Measurements from ENCODE around the gene COL4A3.

Gene COL4A3

DNA sequence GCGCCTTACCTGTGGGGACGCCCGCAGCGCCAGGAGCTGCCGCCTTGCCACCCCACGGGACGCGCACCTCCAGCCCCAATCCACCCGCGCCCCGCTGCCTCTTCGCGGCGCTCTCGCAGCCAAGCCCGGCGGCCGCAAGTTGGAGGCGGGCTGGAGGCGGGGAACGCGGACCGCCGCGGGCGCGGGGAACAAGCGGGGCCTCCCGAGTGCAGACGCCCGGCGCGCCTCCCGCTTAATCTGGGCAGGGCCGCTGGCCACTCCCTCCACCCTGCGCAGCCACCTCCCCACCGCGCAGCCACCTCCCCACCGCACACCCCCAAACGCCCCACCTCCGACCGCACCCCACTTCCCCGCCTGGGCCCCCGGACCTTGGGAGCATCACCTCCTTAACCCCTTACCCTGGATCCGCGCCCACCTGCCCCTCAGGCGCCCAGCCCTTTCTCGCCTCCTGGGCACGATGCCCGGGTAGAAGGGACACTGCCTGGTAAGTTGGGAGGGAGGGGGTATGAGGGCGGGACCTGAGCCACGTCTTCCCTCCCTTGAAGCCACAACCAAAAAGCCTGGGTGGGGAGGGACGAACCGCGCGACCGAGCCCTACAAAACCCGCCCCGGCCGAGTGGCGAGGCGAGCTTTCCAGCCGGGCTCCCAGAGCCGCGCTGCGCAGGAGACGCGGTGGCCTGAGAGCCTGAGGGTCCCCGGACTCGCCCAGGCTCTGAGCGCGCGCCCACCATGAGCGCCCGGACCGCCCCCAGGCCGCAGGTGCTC is at the start of gene COL4A3, which contains the start of gene COL4A4:
COL4A3 (plus strand) TSS at position 627 of the 765 bp plus-strand sequence; CDS start at position 730, 103 bp downstream.
COL4A4 (minus strand) TSS at position 208 of the 765 bp plus-strand sequence. CDS start 16,722 bp downstream, outside the sequence.
- no peak for DNase-seq

DNA sequence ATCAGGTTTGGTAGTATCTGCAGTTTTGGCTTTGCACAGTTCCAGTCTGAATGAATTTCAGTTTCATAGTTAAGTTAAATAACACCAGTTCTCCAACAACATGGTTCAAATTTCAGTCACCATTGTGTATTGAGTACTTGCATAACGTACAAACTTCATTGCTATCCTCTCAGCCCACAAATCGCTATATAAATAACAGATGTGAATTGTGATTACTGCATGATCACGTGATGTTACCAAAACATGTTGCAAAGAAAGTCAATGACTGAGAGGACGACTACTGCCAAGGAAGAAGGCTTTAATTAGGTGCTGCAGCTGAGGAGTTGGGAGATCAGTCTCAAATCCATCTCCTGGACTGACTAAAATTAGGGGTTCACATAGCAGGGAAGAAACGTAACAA is 48.7 kb upstream of the COL4A3 start:
- DNase-seq: no peak

DNA sequence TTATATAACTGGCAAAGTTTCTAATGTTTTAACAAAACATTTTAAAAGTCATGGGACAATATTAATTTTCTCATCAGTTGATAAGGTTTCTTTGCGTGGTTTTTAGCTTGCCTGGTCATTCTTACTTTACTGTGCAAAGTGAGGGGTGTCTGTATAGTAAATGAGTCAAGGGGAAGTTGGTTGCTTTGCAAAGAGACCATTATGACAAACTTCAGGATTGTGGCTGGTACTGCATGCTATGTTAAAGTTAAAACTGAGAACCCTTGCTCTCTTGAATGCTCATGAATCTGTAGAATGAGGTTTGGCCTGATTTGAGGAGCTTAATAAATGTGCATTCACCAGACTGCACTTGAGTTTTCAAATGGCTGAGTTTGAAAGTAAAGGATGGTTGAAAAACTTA is 47.4 kb upstream of the COL4A3 start:
- DNase-seq: no peak

DNA sequence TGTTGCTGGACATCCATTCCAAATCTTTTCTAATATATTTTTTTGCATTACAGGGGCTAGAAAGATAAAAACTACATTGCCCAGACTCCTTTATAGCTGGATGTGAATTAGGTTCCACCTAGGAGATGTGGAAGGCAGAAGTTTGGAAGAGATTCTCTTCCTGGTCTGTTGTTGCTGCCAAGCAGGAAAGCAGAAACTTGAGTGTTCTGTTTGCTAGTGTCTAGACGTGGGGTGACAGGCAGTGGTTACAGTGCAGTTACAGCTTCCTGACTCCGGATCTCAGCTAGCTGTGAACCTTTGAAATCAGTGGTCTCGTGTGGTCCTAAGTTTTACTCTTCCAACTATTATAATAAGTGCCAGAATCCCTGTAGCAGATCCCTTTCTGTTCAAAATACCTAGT is 46.6 kb upstream of the COL4A3 start:
- no peak for DNase-seq

GRCh38 chr2:227118353-227118752 is 46.1 kb upstream of the COL4A3 start:
- no peak for DNase-seq

- no peak for DNase-seq
Observed at GRCh38 chr2:227123697-227124096, 40.7 kb upstream of the COL4A3 start.

GRCh38 chr2:227124811-227125210 is 39.6 kb upstream of the COL4A3 start:
- no peak for DNase-seq

DNA sequence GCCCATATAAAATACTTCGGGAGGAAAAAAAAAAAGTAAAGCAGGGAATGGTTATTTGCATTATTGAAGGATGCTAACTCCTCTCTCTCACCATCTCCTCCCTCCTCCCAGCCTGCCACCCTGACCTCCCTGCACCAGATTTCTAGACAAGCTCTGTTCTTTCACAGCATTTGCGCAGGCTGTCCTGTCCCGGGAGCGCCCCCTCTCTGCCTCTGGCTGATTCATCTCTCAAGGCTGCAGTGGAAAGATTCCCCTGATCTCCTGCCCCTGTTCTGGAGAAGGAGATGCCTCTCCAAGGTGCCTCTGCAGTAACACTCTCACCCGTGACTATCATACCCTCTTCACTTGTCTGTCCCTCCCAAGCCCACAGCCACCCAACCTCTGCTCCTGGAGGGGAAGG is 38.9 kb upstream of the COL4A3 start:
- DNase-seq: no peak

GRCh38 chr2:227127201-227127600 is 37.2 kb upstream of the COL4A3 start:
- no peak for DNase-seq

GRCh38 chr2:227130636-227131035 is 33.8 kb upstream of the COL4A3 start:
- DNase-seq: no peak

GRCh38 chr2:227132986-227133385 is 31.4 kb upstream of the COL4A3 start:
- DNase-seq: no peak

DNA sequence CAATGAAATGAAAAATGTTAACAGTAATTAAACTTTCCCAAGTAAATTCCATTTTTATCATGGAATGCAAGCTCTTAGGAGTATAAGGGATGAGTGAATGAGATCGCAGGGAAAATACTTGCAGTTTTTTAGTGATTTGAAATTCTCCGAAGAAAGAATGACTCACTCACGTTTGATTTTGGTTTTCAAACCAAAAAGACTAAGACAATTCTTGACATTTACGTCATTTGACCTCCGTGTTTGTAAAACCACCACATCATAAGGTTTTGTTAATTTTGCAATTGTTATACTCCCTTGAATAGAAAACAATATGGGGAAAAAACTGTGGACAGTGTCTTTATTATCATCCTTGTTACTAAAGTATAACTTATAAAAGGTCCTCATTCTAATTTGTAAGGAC is 29.8 kb upstream of the COL4A3 start:
- DNase-seq: no peak

DNA sequence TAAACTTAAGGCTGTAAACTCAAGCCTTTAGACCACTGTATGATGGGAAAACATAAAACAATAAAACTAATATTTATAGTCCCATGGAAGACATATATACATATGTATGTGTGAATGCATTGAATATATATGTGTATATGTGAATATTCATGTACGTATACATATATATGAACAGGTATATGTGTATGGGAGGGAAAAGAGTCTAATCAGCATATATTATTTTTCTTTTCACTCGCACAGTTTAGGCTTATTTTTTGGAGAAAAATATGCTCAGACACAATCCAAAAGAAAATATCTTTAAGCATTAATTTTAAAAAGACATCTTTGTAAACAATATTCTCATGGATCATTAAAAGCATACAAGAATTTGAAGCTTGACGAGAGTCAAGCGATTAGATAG is 23.1 kb upstream of the COL4A3 start:
- no peak for DNase-seq

GRCh38 chr2:227143895-227144294 is 20.5 kb upstream of the COL4A3 start:
- no peak for DNase-seq

- DNase-seq: no peak
Observed at GRCh38 chr2:227146456-227146855, 18.0 kb upstream of the COL4A3 start.

DNA sequence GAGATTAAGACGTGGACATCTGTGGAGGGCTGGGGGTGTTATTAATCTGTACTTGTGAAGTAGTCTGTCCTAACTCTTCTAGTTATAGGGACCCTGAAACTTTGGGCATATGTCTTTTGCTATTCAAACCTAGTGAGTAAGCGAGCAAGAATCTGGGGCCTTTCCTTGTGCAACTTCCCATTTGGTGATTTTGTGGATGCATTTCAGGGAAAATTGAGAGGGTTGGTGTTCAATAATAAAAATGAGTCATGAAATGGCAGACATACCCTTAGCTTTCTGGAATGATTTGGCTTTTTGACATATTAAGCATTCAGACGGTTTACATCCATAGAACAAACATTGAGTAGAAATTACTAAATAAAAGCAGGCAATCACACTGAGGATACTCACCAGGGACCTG is 17.4 kb upstream of the COL4A3 start:
- DNase-seq: no peak

DNA sequence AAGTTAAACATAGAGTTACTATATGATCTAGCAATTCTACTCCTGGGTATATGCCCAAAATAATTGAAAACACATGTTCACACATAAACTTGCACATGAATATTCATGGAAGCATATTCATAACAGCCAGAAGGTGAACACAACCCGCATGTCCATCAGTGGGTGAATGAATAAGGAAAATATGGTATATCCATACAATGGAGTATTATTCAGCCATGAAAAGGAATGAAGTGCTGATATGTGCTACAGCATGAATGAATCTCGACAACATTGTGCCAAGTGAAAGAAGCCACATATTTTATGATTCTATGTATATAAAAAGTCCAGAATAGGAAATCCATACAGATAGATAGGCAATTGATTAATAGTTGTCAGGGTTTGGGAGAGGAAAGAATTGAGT is 16.3 kb upstream of the COL4A3 start:
- no peak for DNase-seq

GRCh38 chr2:227150222-227150936 is 14.0 kb upstream of the COL4A3 start:
- no peak for DNase-seq

DNA sequence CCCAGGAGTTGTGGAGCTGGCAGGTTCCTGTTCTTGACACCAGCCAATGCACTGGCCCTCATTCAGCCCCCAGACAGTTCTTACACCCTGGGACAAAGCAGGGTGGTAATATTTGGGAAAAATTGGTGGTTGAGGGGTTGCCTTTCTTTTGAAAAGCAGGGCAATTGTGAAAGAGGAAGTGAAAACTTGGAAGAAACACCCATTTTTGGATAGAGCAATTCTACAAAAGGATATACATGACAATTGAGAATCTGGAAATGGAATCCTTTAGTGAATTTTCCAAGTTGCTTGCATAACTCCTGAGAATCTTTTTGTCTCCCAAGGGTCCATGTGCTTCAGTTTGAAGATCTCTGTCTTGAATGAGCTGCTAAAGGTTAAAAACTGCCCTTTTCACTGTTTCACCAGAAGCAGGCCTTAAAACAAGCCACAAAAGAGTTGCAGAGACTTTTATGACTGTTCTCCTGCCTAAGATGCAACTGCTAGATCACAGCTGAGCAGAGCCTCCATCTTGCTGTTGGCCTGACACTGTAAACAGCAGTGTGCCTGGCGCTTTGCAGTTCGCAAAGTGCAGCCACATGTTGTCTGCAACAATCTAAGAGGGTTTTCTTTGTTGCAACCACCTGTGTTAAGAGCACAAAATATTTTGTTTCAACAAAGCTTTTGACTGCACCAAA is 12.2 kb upstream of the COL4A3 start:
- DNase-seq: no peak

DNA sequence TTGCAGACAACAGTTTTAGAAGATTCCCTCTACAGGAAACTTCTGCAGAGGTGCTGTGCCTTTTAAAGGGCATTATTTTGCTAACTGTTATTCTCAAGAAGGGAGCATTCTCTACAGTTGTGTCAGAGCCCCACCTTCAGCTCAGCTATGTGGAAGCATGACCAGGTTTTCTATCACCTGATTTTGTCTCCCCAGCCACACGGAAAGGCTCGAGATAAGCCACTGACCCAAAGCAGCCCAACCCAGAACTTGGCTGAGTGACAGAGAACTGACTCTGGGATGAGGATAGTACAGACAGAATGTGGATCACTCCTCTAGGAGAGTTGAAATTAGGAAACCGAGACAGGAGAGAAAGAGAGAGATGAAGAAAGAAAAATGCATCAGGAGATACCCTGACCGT is 11.1 kb upstream of the COL4A3 start:
- no peak for DNase-seq

- DNase-seq: no peak
Observed at GRCh38 chr2:227153758-227154486, 10.5 kb upstream of the COL4A3 start.

DNA sequence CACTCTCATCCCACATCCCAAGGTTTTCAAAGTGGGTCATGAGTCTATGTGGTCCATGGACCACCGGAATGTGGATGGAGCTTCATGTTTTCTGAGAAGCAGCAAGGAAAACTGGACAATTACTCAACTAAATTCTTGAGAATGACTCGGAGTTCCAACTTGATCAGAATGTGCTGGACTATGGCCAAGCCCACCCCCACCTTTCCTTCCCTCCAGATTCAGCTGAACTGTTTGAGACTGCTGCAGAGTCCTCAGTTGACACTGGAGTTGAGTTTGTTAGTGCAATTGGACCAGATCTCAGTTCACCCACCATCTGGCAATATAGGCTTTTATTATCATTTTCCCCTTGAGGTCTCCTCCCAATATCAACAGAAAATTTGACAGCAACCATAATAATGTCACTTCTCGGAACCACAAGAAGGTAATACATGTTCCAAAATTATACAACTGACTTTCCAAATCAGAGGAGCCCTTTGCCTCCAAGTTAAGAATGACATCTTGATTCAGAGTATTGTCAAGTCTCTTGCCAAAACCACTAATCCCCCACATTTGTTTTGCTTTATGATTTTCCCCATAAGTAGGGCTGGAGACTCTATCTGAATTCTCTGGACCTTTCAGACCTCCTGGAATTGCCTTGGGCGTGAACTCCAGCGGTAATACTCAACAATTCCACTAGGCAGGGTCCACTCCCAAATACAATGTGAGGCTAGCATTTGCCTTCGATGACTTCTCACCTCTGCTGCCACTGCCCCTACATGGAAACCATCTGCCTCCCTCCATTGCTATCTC is 9.2 kb upstream of the COL4A3 start:
- no peak for DNase-seq

Measured in DMS79 treated with DMSO at 0.1 percent for 48 hours (cell line).